HG03159 (cell line): ENCODE measurements around the gene CNTD1.
A peak's percentile ranks its signal among the peaks of the same experiment; 100 is the strongest.

Source experiments
- ATAC-seq: cut with Tn5 transposase; IDR thresholded peaks from one replicate; pipeline ENCODE4 v1.9.1; 2021; ENCODE audit warnings: mild to moderate bottlenecking, moderate library complexity; ENCODE audit not compliant: unreplicated experiment

The CNTD1 gene

GRCh38 chr17:42803074-42803883, 4.6 kb downstream of the CNTD1 start:
- ATAC-seq = no peak

DNA sequence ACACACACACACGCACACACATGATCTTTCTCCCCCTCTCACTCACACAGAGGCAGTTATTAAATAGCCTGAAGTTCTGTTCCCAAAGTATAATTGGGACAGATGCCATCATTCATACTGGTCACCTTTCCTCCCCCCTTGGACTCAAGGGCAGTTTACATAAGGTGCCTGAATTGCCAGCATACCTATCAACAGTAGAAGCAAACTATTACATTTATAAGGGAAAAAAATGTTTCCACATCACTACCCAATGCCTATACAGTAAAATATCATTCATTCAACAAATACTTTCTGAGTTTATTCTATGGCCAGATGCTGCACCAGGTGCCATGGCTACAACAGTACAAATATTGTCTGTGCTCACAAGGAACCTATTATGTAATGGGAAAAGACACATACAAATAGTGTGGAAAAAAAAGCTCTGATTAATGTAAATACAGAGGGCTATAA, 6.3 kb downstream of the CNTD1 start:
- ATAC-seq = no peak

GRCh38 chr17:42806249-42806648, 7.6 kb downstream of the CNTD1 start:
- ATAC-seq = no peak

DNA sequence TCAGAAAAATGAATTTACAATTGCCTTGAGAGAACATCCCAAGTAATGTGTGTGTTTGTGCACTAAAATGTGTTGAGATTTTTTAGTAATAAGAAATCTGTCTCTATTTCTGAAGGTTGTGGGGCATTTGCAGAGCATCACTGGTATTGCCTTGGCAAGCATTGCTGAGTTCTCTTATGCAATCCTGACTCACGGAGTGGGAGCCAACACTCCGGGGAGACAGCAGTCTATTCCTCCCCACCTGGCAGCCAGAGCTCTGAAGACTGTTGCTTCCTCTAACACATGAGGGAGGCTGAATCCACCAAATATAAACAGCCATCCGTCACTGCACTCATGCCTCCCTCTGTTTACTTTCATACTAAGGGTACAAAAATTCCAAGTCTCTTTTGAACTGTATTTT, 10.6 kb downstream of the CNTD1 start:
- ATAC-seq = no peak

DNA sequence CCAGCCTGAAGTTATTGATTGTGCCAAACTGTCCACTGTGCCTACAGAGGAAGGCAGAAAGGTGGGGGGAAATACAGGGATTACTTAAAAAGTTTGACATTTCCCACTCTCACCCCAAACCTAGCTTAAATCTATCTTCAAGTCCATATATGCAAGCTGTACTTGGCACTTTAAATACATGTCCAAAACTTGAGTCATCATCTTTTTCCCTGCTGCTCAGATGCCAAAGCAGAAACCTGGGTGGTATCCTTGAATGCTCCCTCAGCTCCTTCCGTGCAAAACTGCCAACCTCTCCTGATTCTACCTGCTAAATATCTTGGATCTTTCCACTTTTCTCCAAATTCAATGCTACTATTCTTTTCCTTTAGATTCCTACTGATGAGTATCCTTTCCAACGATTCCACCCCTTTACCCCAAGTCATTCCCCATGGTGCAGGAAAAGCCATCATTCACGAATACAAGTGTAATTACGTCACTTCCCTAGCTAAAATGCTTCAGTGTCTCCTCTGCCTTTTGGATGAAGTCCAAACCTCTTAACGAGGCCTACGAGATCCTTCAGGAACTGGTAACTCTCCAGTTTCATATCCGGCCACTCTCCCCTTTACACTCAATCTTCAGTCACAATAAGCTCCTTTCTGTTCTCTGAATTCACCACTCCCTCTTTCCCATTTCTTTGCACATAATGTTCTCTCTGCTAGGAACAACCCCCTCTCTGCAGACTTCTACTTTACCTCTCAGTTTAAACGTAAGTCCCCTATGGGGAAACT, 16.2 kb downstream of the CNTD1 start:
- ATAC-seq = no peak

GRCh38 chr17:42817866-42818265, 19.2 kb downstream of the CNTD1 start:
- no peak for ATAC-seq

GRCh38 chr17:42818379-42818778, 19.7 kb downstream of the CNTD1 start:
- no peak for ATAC-seq

DNA sequence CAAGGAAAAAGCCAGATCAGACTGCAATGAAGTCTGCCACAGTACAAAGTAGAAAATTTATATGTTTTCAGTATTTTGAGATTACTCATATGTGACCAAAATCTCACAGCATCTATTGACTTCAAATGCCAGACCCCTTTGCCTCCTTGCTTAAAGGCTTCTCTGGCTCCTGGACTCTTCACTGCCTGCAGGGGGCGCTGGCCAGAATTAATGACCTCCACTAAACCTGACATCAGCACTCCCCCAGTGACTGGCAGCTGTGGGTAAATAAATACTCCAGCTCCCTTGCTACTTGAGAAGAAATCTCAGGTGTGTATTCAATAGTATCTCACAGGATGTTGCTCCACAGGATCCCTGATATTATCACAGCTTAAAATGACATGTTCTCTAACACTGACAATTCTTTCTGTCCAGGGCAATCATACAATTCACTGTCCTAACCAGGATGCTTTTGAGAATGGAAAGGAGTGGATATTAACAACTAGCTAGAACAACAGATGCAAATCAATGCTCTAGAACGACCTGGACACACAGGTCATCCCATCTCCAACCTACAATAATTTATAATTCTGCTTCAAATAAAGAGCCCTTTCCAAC, 21.4 kb downstream of the CNTD1 start:
- no peak for ATAC-seq

DNA sequence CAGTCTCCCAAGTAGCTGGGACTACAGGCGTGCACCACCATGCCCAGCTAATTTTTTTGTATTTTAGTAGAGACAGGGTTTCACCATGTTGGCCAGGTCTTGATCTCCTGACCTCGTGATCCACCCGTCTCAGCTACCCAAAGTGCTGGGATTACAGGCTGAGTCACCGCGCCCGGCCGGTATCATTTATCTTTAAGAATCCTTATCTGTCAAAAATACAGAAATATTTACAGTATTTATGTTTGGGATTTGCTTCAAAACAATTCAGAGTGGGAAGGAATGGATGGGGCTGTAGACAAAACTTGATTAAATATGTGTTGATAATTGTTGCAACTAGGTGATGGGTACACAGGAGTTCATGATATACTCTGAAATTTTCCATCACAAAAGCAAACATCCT, 22.5 kb downstream of the CNTD1 start:
- ATAC-seq = no peak

GRCh38 chr17:42827472-42827871, 28.8 kb downstream of the CNTD1 start:
- ATAC-seq = no peak

- ATAC-seq = no peak
These were observed 32.3 kb downstream of the CNTD1 start for GRCh38 chr17:42830971-42831370.

DNA sequence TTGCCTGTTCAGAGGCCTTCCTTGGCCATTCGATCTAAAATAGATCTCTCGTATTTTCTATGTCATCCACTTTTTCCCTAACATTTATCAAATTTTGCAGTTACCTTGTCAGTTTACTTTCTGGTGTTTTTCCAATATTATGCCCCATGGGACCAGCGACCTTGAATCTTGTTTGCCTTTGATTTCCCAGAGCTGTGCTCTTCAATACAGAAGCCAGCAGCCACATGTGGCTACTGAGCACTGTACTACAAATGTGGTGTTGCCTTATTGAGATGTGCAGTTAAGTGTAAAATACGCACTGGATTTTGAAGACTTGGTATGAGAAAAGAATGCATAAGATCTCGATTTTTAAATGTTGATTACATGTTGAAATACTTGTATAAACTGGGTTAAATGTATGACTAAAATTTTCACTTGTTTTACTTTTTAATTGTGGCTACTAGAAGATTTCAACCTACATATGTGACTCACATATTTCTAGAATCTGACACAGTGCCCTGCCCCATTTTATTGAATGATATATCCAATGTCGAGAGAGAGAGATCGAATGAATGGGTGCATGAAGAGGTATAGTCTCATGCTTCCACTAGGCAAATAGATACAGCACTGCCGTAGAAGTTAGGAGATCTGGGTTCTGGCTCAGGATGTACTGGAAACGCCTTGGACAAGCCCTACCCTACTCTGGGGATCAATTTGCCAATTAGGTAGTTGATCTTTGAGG, 33.7 kb downstream of the CNTD1 start:
- ATAC-seq = no peak

DNA sequence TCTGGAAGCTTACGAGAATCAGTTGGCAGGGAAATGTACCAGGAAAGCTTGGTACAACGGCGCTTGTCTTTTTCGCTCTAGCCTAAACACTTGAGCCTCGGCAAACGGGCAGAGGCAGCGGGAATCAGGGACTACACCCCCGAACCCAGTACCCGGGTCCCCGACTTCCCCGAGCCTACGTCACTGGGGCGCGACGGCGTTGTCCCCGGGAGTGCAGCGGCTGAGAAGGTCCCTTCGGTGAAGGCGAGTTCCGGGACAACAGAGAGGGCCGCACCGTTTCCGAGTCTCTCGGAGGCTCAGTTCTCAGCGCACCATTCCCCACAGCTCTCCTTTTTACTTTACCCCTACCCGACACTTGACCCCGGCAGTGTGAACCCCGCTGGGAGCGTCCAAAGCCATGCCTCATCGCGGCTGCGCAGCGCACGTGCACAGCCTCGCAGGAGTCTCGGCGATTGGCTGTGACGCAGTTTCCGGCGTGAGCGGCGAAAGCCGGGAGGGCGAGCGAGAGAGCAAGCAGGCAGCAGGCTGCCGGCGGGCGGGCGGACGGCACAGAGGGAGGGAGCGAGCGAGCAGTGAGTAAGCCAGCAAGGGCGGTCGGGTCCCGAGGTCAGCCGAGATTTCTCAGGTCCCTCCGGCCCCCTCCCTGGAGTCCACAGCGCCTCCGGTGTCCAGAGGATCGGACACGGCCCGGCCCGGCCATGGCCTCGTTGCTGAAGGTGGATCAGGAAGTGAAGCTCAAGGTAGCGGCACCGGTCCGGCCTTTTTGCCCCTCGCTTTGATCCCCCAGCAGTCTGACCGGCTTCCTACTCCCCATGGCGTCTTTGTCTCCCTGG, 34.5 kb downstream of the CNTD1 start, which contains the start of gene PSME3:
Gene PSME3 (plus strand): TSS at position 464 of the 833 bp plus-strand sequence. CDS start 235 bp downstream, at position 699.
- ATAC-seq = peak; percentile 78

- ATAC-seq = peak; percentile 7
These were observed 35.2 kb downstream of the CNTD1 start for GRCh38 chr17:42833767-42834422.

DNA sequence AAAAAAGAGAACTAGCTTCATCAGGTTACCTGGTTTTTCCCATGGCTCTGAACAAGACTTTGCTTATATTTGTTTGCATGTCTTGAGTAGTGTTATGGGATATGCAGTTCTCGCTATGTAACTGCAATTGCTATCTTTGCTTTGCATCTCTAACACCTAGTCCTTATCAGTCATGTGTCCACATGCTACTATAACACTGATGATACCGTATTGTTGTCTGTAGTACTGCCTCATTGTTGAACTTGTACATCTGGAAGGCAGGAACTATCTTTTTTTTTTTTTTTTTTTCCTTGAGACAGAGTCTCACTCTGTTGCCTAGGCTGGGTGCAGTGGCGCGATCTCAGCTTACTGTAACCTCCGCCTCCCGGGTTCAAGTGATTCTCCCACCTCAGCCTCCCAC, 37.1 kb downstream of the CNTD1 start:
- ATAC-seq = no peak

DNA sequence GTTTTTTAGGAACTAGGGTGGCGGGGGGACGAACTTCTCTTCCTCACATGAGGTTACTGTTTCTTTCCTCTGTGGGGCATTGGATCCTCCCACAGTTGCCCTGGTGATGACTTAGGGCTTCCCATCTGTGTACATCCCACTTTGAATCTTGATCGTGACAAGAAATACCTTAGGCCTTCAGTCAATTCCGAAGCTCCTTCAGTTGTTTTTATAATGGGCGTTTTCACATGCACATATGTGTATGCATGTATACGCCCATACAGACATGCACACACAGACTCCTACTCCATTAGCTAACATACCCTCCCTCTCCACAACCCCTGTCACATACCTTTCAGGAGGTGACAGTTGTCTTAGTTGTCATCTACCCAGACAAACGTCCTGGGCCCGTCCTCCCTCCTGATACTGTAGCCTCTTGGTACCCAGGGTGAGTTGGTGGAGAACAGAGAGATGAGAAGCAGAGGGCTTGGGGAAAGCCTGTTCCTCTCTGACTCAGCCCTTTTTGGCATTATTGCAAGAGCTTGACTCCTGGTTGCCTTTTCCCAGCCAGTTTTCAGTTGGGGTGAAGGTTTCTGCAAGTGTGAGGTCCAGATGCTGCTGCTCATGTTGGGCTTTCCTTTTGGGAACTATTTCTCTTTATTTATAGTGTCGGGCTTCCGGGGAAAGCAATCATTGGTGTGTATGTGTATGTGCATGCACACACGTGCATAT, 43.5 kb downstream of the CNTD1 start:
- ATAC-seq = no peak

DNA sequence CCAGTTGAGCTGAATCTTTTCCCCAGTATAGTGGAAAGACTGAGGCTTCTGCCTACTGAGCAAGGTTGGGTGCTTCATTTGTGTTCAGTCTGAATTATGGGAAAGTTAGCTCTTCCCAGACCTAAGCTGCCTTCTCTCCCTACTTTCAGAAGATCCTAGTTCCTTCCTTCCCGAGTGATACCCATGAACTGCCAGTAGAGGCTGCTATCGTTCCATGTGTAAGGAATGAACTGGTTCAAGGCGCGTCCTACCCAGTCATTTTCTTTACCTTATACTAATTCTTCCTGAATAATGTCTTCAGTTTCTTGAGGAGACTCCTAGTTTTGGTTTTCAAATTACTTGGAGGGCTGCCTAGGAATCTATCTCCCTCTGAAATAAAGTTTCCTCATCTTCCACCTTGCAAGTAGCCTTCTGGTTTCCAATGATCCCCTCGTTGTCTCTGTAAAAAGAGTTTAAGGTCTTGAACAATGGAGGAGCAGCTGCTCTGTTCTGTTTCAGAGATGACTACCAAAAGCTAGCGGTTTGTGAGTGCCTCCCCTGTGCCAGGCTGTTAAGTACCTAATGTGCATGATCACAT, 44.8 kb downstream of the CNTD1 start:
- no peak for ATAC-seq

DNA sequence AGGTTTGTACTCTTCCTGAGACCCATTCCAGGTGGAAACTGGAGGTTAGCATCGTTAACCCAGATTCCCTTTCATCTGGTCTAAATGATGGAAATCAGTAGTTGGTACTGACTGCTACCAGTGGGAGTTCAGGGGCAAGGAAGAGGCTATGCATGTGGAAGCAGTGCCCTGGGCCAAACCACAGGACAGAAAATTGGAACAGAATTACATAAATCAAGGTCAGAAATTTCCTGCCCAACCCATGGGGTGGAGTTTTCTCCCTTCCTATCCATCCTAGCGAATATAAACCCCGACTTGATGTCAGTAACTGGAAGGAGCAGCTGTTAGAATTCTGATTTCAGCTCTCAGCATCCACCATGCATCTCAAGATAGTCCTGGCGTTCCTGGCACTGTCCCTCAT, 45.6 kb downstream of the CNTD1 start, which contains the start of gene AOC2:
Gene AOC2 (plus strand): TSS at position 310 of the 400 bp plus-strand sequence. CDS start 47 bp downstream, at position 357.
- ATAC-seq = no peak
